Naive thymus-derived CD4-positive, alpha-beta T cell (primary cell): ENCODE measurements around the gene MGAT4B. TPM values are rescaled to one million over a fixed set of nuclear protein-coding genes. Genes with fewer than 3 reads are reported as not detected.

Experiments
- ATAC-seq: fragments of 150-1000 bp; cut with Tn5 transposase; 2 replicates; pipeline ENCODE4 v1.10.0; 2021; ENCODE audit warnings: mild to moderate bottlenecking, moderate library complexity
- CTCF ChIA-PET: fragments of 350-600 bp; sonication (Branson Sonifier 250); formaldehyde crosslinking; loops from one replicate; lab custom pipeline; 2021; ENCODE audit warnings: antibody characterized with exemption; lab: Charles Lee
- POLR2A ChIA-PET: fragments of 350-600 bp; sonication (Branson Sonifier 250); formaldehyde crosslinking; loops from one replicate; lab custom pipeline; 2021; ENCODE audit warnings: antibody characterized with exemption, inconsistent platforms; lab: Charles Lee
- DNase-seq, 9 donors: peaks; one replicate each; pipeline versions ENCODE4 v3.0.0 to v3.0.0-alpha.2; 2020 to 2022; ENCODE audit warnings: mixed read lengths in 1 of 9
- H3K27ac ChIP-seq: one replicate; pipeline ENCODE4 v1.7.0; 2013; ENCODE audit warnings: mild to moderate bottlenecking, low read depth, low read length, moderate library complexity
- H3K27me3 ChIP-seq, 2 donors: one replicate each; pipeline ENCODE4 v1.7.0; 2013; ENCODE audit warnings: low read length in 2 of 2, mild to moderate bottlenecking in 2 of 2, moderate library complexity in 2 of 2; ENCODE audit not compliant: control insufficient read depth in 2 of 2, insufficient read depth in 2 of 2
- H3K36me3 ChIP-seq, 3 experiments: 1 replicate in 2 of 3; 2 replicates in 1 of 3; pipeline ENCODE4 v1.7.0; 2013; ENCODE audit warnings: low read length in 3 of 3, mild to moderate bottlenecking in 3 of 3, moderate library complexity in 1 of 3; ENCODE audit not compliant: insufficient read depth in 3 of 3, control insufficient read depth in 2 of 3
- H3K4me1 ChIP-seq, 2 donors: one replicate each; pipeline ENCODE4 v1.7.0; 2013; ENCODE audit warnings: low read length in 2 of 2, mild to moderate bottlenecking in 2 of 2, moderate library complexity in 1 of 2; ENCODE audit not compliant: control insufficient read depth in 2 of 2, insufficient read depth in 2 of 2
- H3K4me3 ChIP-seq: 2 replicates; pipeline ENCODE4 v1.7.0; 2013; ENCODE audit warnings: mild to moderate bottlenecking, low read length
- H3K9me3 ChIP-seq, 3 experiments: 1 replicate in 2 of 3; 2 replicates in 1 of 3; pipeline ENCODE4 v1.7.0; 2013; ENCODE audit warnings: low read length in 3 of 3; ENCODE audit not compliant: control insufficient read depth in 2 of 3
- H3K27ac Mint-ChIP-seq, 9 donors: one replicate each; pipeline ENCODE4 v1.8.0; 2020 to 2022; ENCODE audit warnings: mixed read lengths in 9 of 9, mild to moderate bottlenecking in 8 of 9, moderate library complexity in 5 of 9, inconsistent platforms in 2 of 9
- H3K27me3 Mint-ChIP-seq, 5 donors: one replicate each; pipeline ENCODE4 v1.8.0; 2021 to 2022; ENCODE audit warnings: mixed read lengths in 5 of 5, mild to moderate bottlenecking in 1 of 5
- H3K36me3 Mint-ChIP-seq, 5 donors: one replicate each; pipeline ENCODE4 v1.8.0; 2020 to 2022; ENCODE audit warnings: mixed read lengths in 5 of 5, mild to moderate bottlenecking in 3 of 5, inconsistent platforms in 1 of 5
- H3K4me1 Mint-ChIP-seq, 7 donors: one replicate each; pipeline ENCODE4 v1.8.0; 2020 to 2022; ENCODE audit warnings: mixed read lengths in 7 of 7, mild to moderate bottlenecking in 3 of 7, inconsistent platforms in 1 of 7
- H3K4me3 Mint-ChIP-seq, 10 donors: one replicate each; pipeline ENCODE4 v1.8.0; 2020 to 2022; ENCODE audit warnings: mild to moderate bottlenecking in 10 of 10, mixed read lengths in 10 of 10, moderate library complexity in 6 of 10, inconsistent platforms in 2 of 10
- H3K9me3 Mint-ChIP-seq, 11 donors: one replicate each; pipeline ENCODE4 v1.8.0; 2020 to 2022; ENCODE audit warnings: mixed read lengths in 11 of 11, mild to moderate bottlenecking in 4 of 11, inconsistent platforms in 1 of 11, moderate library complexity in 1 of 11
- intact Hi-C, 2 donors: fragments of 100-400 bp; cut with micrococcal nuclease; formaldehyde crosslinking; loops; one replicate each; pipeline ENCODE4 v1.15.1; 2023
- polyA plus RNA-seq, 2 donors: library from polyadenylated mRNA; unstranded; fragments of 300-500 nt; fragmentation: Illumina TruSeq; gene quantifications; one replicate each; pipeline ENCODE4 v1.2.3, GENCODE V29; 2021
- total RNA-seq, 6 experiments: library from RNA in 5 of 6; stranded (reverse) in 5 of 6; gene quantifications; 1 replicate in 5 of 6; 2 replicates in 1 of 6; pipeline ENCODE4 v1.2.3 and lab custom pipeline; 2021 to 2026

Gene MGAT4B
- total and polyA plus RNA-seq, 7 experiments from 2014 or later = 12.3 to 143 (median 114) TPM

DNA sequence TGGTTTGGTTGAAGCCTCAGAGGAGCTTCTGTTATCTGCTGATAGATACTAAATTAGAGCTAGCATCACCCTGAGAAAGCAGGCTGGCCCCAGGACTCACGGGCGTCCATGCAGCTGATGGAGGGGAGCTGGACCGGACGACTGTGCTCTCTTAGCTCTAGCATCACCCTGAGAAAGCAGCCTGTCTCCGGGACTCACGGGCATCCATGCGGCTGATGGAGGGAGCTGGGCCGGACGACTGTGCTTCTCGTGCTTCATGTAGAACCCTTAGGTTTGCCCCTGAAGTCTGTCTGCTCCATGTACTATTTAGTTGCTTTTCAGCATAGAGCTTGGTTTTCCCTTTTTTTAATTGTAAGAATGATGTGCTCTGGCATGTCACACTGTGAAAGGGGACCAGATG lies 29.2 kb downstream of the MGAT4B start:
- no peak for DNase-seq
- intact Hi-C loops = no loop called here
- no peak overlapping the region for H3K27ac ChIP-seq
- no peak for ATAC-seq
- ChIA-PET CTCF (interaction anchor here (1.8 kb wide), 1 partner anchor 15 kb away, joined by 4 read pairs; no protein-coding TSS in a partner anchor), POLR2A (interaction anchor here (1.1 kb wide), 1 partner anchor 21 kb away, joined by 3 read pairs; no protein-coding TSS in a partner anchor)
- H3K4me3 ChIP-seq = no peak overlapping the region
- Mint-ChIP-seq H3K9me3 (peaks cover 0 to 3% (median 0%) of the 10 kb centered on the region in 11 donors), H3K4me3 (no peak overlapping the region), H3K36me3 (peaks cover 4 to 48% (median 9%) of the 10 kb centered on the region in 5 donors), H3K4me1 (peaks cover 0 to 13% (median 0%) of the 10 kb centered on the region in 7 donors), H3K27ac (peak overlapping the region in 2 of 9 donors; percentile 29 to 36), H3K27me3 (no peaks in the 10 kb centered on the region)
- H3K9me3 ChIP-seq = no peaks in the 10 kb centered on the region
- no peaks in the 10 kb centered on the region for H3K4me1 ChIP-seq
- H3K27me3 ChIP-seq = no peaks in the 10 kb centered on the region
- H3K36me3 ChIP-seq = peaks cover 13 to 72% (median 17%) of the 10 kb centered on the region in 3 experiments

DNA sequence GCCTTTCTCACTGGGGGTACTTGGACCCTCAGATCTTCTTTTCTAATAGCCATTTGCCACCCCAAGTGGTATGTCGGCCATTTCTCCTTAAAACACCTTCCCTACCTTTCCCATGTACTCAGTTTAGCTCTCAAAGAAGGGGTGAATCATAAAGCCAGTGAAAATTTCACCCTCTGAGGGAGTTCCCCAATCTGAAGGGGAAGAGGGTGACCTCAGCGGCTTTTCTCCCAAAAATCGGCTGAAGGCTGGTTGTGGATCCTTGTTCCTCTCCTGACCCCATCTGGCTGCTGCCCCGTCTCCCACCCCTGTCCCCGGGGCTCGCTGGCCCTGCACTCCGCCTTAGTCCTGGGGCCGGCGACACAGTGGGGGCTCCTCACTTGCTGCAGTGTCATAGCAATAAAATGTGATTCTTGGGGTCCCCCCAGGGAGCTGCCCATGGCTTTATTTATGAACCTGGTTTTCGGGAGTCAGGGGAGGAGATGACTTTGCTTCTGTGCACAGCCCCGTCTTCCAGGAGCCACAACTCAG lies 30.2 kb downstream of the MGAT4B start:
- H3K4me1 Mint-ChIP-seq = peaks cover 0 to 13% (median 0%) of the 10 kb centered on the region in 7 donors
- Histone ChIP-seq H3K27ac (no peak overlapping the region), H3K27me3 (no peaks in the 10 kb centered on the region), H3K4me1 (no peaks in the 10 kb centered on the region), H3K4me3 (no peak overlapping the region), H3K36me3 (peaks cover 13 to 80% (median 21%) of the 10 kb centered on the region in 3 experiments), H3K9me3 (no peaks in the 10 kb centered on the region)
- DNase-seq (no peak), ATAC-seq (no peak)
- POLR2A ChIA-PET = no interaction called here
- H3K36me3 Mint-ChIP-seq = peaks cover 6 to 56% (median 11%) of the 10 kb centered on the region in 5 donors
- intact Hi-C loops = no loop called here
- peaks cover 0 to 3% (median 0%) of the 10 kb centered on the region in 11 donors for H3K9me3 Mint-ChIP-seq
- H3K27ac Mint-ChIP-seq = no peak overlapping the region
- no peaks in the 10 kb centered on the region for H3K27me3 Mint-ChIP-seq
- CTCF ChIA-PET = no interaction called here
- no peak overlapping the region for H3K4me3 Mint-ChIP-seq

DNA sequence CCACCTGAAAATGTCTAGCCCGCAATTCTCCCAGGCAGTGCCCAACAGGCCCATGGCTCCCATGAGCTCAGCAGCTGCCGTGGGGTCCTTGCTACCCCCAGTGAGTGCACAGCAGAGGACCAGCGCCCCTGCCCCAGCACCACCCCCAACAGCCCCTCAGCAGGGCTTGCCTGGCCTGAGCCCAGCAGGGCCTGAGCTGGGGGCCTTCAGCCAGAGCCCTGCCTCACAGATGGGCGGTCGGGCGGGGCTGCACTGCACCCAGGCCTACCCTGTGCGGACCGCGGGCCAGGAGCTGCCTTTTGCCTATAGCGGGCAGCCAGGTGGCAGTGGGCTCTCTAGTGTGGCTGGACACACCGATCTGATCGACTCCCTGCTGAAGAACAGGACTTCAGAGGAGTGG lies 32.2 kb downstream of the MGAT4B start:
- H3K36me3 Mint-ChIP-seq = peaks cover 5 to 57% (median 9%) of the 10 kb centered on the region in 5 donors
- CTCF ChIA-PET = no interaction called here

DNA sequence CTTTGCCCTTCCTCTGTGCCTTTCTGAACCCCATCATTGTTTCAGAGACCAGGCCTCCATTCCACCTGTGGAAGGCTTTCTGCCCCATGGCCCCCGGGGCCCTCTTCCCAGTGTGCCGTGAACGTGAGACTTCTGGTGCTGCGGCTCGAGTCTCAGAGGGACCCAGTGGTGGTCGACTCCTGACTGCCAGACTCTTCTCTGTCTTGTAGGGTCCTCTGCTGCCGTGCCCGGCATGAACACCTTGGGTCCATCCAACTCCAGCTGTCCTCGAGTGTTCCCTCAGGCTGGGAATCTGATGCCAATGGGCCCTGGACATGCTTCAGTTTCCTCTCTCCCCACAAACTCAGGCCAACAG lies 33.0 kb downstream of the MGAT4B start:
- CTCF ChIA-PET = no interaction called here
- Mint-ChIP-seq H3K9me3 (peaks cover 0 to 3% (median 0%) of the 10 kb centered on the region in 11 donors), H3K36me3 (peaks cover 5 to 59% (median 12%) of the 10 kb centered on the region in 5 donors), H3K27ac (no peak overlapping the region), H3K4me3 (no peak overlapping the region), H3K27me3 (no peaks in the 10 kb centered on the region), H3K4me1 (peaks cover 0 to 11% (median 1%) of the 10 kb centered on the region in 7 donors)
- ATAC-seq (no peak), DNase-seq (no peak)
- intact Hi-C loops = no loop called here
- Histone ChIP-seq H3K9me3 (no peaks in the 10 kb centered on the region), H3K4me3 (no peak overlapping the region), H3K27ac (no peak overlapping the region), H3K36me3 (peaks cover 13 to 94% (median 29%) of the 10 kb centered on the region in 3 experiments), H3K27me3 (no peaks in the 10 kb centered on the region), H3K4me1 (no peaks in the 10 kb centered on the region)
- POLR2A ChIA-PET = interaction anchor here (0.6 kb wide), 1 partner anchor 134 kb away, joined by 3 read pairs; no protein-coding TSS in a partner anchor

More for the DNA sequence above, 32.2 kb downstream of the MGAT4B start:
- Histone ChIP-seq H3K4me3 (no peak overlapping the region), H3K4me1 (no peaks in the 10 kb centered on the region), H3K27ac (no peak overlapping the region), H3K27me3 (no peaks in the 10 kb centered on the region), H3K36me3 (peaks cover 13 to 93% (median 29%) of the 10 kb centered on the region in 3 experiments), H3K9me3 (no peaks in the 10 kb centered on the region)
- POLR2A ChIA-PET = no interaction called here
- ATAC-seq (no peak), DNase-seq (no peak)
- Mint-ChIP-seq H3K4me1 (peaks cover 0 to 12% (median 0%) of the 10 kb centered on the region in 7 donors), H3K27ac (no peak overlapping the region), H3K27me3 (no peaks in the 10 kb centered on the region), H3K9me3 (peaks cover 0 to 3% (median 0%) of the 10 kb centered on the region in 11 donors), H3K4me3 (no peak overlapping the region)
- intact Hi-C loops = no loop called here

DNA sequence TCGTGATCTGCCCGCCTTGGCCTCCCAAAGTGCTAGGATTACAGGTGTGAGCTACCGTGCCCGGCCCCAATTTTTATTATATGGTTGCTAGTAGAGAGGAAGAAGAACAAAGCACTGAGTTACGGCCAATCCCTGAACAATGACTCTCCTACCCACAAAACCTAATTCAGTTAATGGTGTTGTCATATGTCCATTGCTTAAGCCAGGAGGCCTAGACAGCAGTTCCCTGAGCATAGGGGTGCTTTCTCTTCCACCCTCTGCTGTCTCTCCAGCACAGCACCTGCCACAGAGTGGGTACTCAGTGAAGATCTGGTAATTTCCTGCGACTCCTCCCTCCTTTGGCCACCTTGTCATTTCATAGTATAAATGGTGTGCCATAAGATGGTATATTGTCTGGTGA lies 34.3 kb downstream of the MGAT4B start:
- peaks cover 0 to 8% (median 6%) of the 10 kb centered on the region in 7 donors for H3K4me1 Mint-ChIP-seq
- Histone ChIP-seq H3K36me3 (peaks cover 13 to 94% (median 23%) of the 10 kb centered on the region in 3 experiments), H3K4me1 (no peaks in the 10 kb centered on the region), H3K4me3 (no peak overlapping the region), H3K27ac (no peak overlapping the region), H3K9me3 (no peaks in the 10 kb centered on the region), H3K27me3 (no peaks in the 10 kb centered on the region)
- no peak overlapping the region for H3K4me3 Mint-ChIP-seq
- H3K27ac Mint-ChIP-seq = peak overlapping the region in 1 of 9 donors; percentile 22
- H3K9me3 Mint-ChIP-seq = peaks cover 0 to 3% (median 0%) of the 10 kb centered on the region in 11 donors
- ChIA-PET CTCF (no interaction called here), POLR2A (no interaction called here)
- no peaks in the 10 kb centered on the region for H3K27me3 Mint-ChIP-seq
- ATAC-seq (peak; percentile 69), DNase-seq (no peak)
- H3K36me3 Mint-ChIP-seq = peaks cover 5 to 46% (median 9%) of the 10 kb centered on the region in 5 donors
- intact Hi-C loops = no loop called here

DNA sequence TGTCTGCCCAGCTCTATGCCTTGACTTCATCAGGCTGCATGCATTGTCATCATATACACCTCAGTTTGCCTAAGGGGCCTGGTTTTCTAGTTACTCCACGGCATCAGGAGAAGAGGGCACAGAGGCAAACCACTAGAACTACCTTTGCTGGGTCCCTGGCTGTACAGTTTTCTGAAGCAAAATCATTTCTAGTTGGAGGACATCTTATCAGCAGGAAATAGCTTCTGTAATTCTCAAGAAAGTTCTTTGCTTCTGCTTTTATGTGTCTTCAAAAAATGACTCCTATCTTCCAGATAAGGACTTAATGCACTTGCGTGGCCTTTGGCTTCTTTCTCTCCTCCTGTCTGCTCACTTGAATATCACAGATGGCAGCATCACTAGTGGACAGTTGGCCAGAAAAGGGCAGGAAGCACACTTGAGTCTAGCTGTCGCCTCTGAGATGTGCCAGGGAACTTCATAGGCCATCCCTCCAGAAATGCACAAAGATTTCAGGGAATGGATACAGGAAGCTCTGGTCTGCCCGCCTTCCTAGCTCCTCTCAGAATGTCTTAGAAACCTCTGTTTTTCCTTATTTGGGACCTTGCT lies 35.3 kb downstream of the MGAT4B start:
- no peaks in the 10 kb centered on the region for H3K27me3 ChIP-seq
- Mint-ChIP-seq H3K4me1 (peaks cover 1 to 15% (median 9%) of the 10 kb centered on the region in 7 donors), H3K27me3 (no peaks in the 10 kb centered on the region), H3K4me3 (no peak overlapping the region), H3K27ac (no peak overlapping the region), H3K9me3 (peaks cover 0 to 3% (median 0%) of the 10 kb centered on the region in 11 donors), H3K36me3 (peaks cover 5 to 47% (median 9%) of the 10 kb centered on the region in 5 donors)
- ChIA-PET CTCF (interaction anchor here (0.8 kb wide), 1 partner anchor 30 kb away, joined by 4 read pairs; no protein-coding TSS in a partner anchor), POLR2A (interaction anchor here (0.6 kb wide), 1 partner anchor 9 kb away, joined by 3 read pairs; no protein-coding TSS in a partner anchor)
- DNase-seq = no peak
- intact Hi-C loops = no loop called here
- no peak overlapping the region for H3K27ac ChIP-seq
- ATAC-seq = no peak
- no peak overlapping the region for H3K4me3 ChIP-seq
- H3K36me3 ChIP-seq = peaks cover 14 to 96% (median 23%) of the 10 kb centered on the region in 3 experiments
- no peaks in the 10 kb centered on the region for H3K9me3 ChIP-seq
- H3K4me1 ChIP-seq = no peaks in the 10 kb centered on the region
